ENCODE data around the gene ATXN1.
A peak's percentile ranks its signal among the peaks of the same experiment; 100 is the strongest.

Gene ATXN1

GRCh38 chr6:16760516-16761470, at the start of gene ATXN1:
Gene ATXN1, minus strand, starts transcription at chr6:16761460.
- Histone ChIP-seq H4K20me1 (ENCODE audit: insufficient read depth, low read length) (no peaks in the 10 kb centered on the region), H3K4me3 (ENCODE audit: low read length) (peak within 1 kb of the TSS; percentile 81), H3K9me3 (ENCODE audit: insufficient read depth, low read length) (no peaks in the 10 kb centered on the region), H3K27ac (ENCODE audit: low read length) (no peak within 1 kb of the TSS), H3K9ac (ENCODE audit: low read length) (peak within 1 kb of the TSS; percentile 27), H3K4me1 (ENCODE audit: low read length) (peaks cover 11% of the 10 kb centered on the region), H2AFZ (ENCODE audit: low read depth, low read length) (peak within 1 kb of the TSS; percentile 65), H3K36me3 (replicated peaks; ENCODE audit: low read depth, low read length) (no peaks in the 10 kb centered on the region), H3K4me2 (ENCODE audit: low read length) (peak within 1 kb of the TSS; percentile 82), H3K27me3 (ENCODE audit: low read depth, low read length) (peaks cover 37% of the 10 kb centered on the region), H3K79me2 (ENCODE audit: low read length) (no peaks in the 10 kb centered on the region)
- no peak for TF ChIP-seq CTCF (IDR thresholded peaks at IDR 0.05; ENCODE audit: low read depth, low read length)
- no peak for TF ChIP-seq EZH2phosphoT487 (IDR thresholded peaks at IDR 0.05; ENCODE audit: low read depth)

- Histone ChIP-seq H3K27ac (ENCODE audit: low read length) (no peak overlapping the region), H3K79me2 (ENCODE audit: low read length) (no peaks in the 10 kb centered on the region), H4K20me1 (ENCODE audit: insufficient read depth, low read length) (no peaks in the 10 kb centered on the region), H3K36me3 (replicated peaks; ENCODE audit: low read depth, low read length) (no peaks in the 10 kb centered on the region), H3K27me3 (ENCODE audit: low read depth, low read length) (no peaks in the 10 kb centered on the region), H3K4me1 (ENCODE audit: low read length) (no peaks in the 10 kb centered on the region), H3K9me3 (ENCODE audit: insufficient read depth, low read length) (no peaks in the 10 kb centered on the region), H2AFZ (ENCODE audit: low read depth, low read length) (no peak overlapping the region), H3K4me2 (ENCODE audit: low read length) (no peak overlapping the region), H3K4me3 (ENCODE audit: low read length) (no peak overlapping the region), H3K9ac (ENCODE audit: low read length) (no peak overlapping the region)
- TF ChIP-seq EZH2phosphoT487 (IDR thresholded peaks at IDR 0.05; ENCODE audit: low read depth) (no peak), CTCF (IDR thresholded peaks at IDR 0.05; ENCODE audit: low read depth, low read length) (no peak)
Observed at GRCh38 chr6:16810411-16810810, 49.2 kb upstream of the ATXN1 start.

- no peaks in the 10 kb centered on the region for H3K27me3 ChIP-seq (ENCODE audit: low read depth, low read length)
- no peaks in the 10 kb centered on the region for H4K20me1 ChIP-seq (ENCODE audit: insufficient read depth, low read length)
Observed at GRCh38 chr6:16809753-16810358, 48.6 kb upstream of the ATXN1 start.

More at GRCh38 chr6:16809753-16810358, 48.6 kb upstream of the ATXN1 start:
- no peak overlapping the region for H3K27ac ChIP-seq (ENCODE audit: low read length)
- no peak overlapping the region for H3K4me2 ChIP-seq (ENCODE audit: low read length)
- no peak for TF ChIP-seq CTCF (IDR thresholded peaks at IDR 0.05; ENCODE audit: low read depth, low read length)
- no peak for TF ChIP-seq EZH2phosphoT487 (IDR thresholded peaks at IDR 0.05; ENCODE audit: low read depth)
- no peaks in the 10 kb centered on the region for H3K79me2 ChIP-seq (ENCODE audit: low read length)
- no peak overlapping the region for H3K4me3 ChIP-seq (ENCODE audit: low read length)
- no peak overlapping the region for H2AFZ ChIP-seq (ENCODE audit: low read depth, low read length)
- no peaks in the 10 kb centered on the region for H3K4me1 ChIP-seq (ENCODE audit: low read length)
- no peaks in the 10 kb centered on the region for H3K36me3 ChIP-seq (replicated peaks; ENCODE audit: low read depth, low read length)
- no peak overlapping the region for H3K9ac ChIP-seq (ENCODE audit: low read length)
- H3K9me3 ChIP-seq (ENCODE audit: insufficient read depth, low read length) = no peaks in the 10 kb centered on the region
